Stimulated activated CD8-positive, alpha-beta memory T cell treated with anti-CD3 and anti-CD28 coated beads, Interleukin-12 subunit alpha, Interleukin-12 subunit beta, amount 100 ng/mL, for 24 hours (primary cell): ENCODE results near the gene NRXN3.

Source experiments
- DNase-seq: peaks from one replicate; pipeline ENCODE4 v3.0.0-alpha.2; 2020; ENCODE audit errors: extremely low read depth

The NRXN3 gene

DNA sequence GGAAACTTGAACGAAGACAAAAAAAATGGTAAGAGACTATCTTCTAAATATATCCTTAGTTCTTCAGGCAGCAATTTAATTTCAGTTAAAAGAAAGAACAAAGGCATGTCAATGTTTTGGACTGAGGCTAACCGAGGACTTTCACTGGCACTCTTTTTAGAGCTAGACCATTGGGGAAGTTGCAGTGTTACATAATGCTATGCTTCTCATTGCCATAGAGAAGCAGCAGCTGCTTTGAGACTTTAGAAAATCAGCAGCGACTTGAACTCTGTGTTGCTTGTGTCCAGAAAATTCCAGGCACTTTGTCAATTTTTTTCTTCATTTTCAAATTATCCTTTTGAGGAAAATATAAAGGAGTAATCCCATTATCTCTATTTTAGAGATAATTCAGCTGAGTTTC is 964.2 kb downstream of the NRXN3 start:
- no peak for DNase-seq

DNA sequence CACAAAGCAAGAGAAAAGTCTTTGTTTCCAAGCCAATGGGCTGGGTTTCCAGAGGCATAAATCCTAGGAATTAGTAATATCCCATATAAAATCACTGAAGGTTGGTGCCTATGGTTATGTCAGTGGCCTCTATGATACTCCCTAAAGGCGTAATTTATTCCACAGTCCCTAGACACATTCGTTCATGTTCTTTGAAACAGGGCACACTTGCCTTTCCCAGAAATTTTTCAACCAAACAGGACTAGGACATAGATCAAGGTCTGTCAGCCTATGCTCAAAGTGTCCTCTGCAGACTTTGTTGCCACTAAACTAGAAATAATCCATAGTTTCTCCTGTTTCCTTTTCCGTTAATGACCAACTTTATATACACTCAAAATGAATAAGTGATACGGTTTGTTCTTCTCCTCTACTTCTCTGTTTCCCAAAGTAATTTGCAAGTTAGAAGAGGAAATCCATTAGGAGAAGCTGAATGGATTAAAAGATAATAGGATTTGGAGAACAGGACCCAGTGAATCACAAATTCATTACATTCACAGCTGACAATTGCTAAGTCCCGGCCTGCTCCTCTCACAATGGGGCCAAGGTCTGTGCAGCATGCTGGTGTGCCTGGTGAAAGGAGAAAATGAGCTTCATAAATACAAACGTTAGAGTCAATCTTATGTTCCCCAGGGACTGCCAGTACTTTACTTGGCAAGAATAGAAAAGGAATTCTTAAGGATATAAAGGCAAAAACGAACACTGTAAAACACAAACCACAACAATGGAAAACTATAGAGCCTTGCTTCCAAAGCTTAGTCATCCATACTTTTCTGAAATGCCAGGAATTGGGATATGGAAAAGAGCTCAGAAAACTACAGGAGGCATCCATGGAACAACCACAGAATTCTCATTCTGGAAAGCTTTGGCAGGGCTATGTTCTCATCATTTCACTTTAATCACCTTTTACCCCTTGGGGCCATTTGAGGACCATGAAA is 966.2 kb downstream of the NRXN3 start:
- DNase-seq = no peak

DNA sequence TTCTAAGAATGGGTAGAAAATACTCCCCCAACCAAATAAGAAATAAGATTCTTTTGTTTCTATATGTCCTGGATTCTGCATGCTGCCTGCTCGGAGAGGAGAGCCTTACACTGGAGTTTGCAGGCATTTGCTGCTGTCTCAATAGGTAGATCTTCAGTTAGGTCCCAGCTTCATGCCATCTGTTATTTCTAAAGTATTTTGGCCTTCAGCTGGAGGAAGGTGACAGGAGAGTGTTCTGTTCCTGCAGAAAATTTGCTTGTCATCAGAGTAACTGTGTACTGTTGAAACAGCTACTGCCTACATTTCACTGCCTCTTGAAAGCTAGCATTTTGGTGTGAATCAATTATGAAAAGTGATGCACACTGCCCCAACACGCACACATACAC is 966.9 kb downstream of the NRXN3 start:
- no peak for DNase-seq

DNA sequence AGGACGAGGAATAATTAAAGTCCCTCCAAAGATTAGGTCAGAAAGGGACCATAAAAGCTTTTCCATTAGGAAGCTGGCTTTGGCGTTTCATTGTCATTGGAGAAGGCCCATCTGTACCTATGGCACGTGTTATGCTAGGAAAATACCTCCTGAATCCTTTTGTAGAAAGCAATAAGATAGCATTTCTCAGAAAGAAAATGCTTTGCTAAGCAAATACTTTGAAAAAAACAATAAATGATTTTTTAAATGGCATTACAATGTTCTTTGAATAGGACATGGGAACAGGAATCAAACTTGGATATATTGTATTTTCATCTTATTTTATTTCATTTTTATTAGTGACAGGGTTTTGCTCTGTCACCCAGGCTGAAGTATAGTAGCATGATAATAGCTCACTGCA is 967.7 kb downstream of the NRXN3 start:
- DNase-seq = no peak

DNA sequence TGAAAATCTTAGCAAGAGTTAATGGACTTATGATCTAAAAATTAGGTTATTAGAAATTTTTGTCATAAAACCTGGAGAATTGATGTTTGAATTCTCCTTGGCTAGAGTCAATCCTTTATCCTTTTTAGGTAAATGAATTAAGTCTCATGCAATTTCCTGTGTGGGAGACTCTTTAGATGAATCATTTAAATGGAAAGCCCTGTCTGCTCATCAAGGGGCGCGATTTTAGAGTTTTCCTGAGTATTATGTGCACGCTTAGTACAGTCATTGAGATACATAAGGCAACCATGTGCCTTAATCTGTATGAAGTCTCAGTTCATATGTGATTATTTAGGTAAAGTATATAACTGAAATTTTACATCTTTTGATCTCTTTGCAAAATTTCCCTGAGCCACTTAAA is 974.7 kb downstream of the NRXN3 start:
- no peak for DNase-seq

DNA sequence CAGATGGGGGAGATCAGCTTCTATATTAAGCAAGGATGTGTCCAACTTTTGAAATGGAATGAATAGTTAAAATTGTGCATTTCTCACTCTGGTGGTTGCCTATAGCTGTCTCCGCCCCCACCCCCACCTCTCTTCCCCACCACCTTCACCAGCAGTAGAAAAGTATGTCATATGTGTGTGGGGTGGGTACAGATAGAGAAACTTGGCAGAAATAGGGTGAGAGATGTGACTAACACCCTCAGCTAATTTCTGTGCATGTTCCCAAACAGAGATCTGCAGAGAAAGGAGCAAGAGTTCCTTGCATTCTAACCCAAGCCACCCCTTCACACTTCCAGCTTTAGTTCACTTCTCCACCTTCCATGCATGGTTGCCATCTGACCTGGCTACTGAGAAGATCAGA is 980.1 kb downstream of the NRXN3 start:
- DNase-seq = no peak

DNA sequence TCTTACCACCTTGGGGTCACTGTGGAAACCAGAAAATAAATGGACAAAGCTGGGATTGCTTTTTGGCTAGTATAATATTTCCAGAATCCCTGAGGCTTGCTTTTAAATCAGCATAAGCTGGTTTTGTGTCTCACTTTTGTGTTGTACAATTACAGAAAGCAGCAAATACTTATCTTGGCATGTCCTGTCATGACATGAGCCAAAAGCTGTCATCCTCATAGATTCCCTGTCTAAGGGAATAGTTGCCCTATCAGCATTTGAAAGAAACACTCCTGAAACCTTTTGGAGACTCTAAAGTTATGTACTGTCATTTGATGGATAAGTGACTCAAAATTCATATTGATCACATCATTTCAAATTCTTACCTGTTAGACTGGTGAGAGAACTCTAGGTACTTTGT is 987.2 kb downstream of the NRXN3 start:
- no peak for DNase-seq

DNA sequence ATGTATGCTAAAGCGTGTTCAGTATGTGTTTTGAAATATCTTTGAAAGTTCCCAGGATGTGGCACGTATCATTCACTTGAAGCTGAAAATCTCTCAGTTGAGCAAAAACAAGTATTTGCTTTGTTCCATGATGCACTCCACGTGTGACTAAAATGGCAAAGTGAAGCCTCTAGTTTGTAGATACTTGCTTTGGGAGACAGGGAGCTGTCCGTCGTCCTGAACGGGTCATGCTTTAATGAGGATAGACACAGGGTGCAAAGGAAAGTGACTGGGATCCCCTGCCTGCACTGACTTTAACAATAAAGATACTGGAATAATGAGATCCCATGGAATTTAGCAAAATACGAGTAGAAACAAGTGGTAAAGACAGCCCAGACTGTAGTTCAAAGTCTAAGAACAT is 991.4 kb downstream of the NRXN3 start:
- DNase-seq = no peak

DNA sequence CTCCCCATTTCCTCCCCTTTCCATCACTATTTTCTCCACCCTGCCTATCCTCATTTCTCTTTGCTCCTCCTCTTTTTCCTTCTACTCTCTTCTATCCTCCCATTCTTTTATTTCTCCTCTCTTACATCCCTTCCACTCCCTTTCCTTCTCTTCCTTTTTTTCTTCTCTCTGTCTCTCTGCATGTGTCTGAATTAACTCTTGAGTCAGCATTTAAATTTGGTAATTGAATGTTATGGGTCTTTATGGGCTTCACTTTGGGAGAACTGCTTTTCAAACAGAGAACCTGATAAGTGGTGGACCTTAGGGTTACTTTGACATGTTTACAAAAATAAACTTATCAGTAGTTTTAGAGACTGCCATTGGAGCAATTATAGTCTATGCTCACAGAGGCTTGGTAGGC is 992.7 kb downstream of the NRXN3 start:
- no peak for DNase-seq

DNA sequence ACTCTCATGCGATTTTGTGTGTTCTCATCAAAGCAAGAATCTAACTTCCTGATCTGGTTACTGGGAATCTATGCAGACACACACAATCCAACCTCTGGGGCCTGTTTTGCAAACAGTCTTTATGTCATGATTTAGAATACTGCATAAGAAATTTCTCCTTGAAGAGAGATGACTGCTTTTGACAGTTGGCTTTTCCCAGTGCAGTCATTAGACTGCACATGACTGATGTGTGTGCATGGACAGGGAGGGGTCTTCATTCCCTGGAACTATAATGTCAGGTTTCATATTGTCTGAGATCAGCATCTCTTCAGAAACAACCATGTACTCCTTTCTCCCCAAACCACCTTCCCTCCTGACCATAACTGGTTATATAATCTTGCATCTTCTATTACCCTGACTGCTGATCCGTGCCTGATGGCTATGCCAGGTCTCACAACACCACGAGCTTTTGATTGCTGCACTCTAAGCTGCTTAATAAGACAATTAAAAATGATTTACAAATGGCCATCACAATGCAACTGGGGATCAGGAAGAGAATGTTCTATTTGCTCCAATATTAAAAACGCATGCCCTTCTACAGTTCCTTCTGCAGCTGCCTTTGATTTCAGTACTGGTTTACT is 995.4 kb downstream of the NRXN3 start:
- no peak for DNase-seq

DNA sequence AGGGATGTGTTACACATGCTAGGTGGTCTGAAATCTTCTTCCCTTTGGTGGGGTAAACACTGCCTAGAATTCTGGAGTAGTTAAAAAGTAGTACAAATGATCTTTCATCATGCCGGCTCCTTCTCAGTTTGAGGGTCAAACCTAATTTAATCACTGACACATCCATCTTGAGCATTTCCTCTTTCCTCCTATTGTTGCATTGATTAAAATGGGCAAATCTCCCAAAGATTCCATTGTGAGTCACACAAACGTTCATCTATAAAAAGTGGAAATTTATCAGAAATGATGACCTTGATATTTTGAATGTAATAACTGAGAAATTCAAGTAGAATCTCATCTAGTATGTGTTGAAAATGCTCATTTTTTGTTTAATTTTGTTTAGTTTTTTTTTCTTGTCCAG is 996.0 kb downstream of the NRXN3 start:
- no peak for DNase-seq

DNA sequence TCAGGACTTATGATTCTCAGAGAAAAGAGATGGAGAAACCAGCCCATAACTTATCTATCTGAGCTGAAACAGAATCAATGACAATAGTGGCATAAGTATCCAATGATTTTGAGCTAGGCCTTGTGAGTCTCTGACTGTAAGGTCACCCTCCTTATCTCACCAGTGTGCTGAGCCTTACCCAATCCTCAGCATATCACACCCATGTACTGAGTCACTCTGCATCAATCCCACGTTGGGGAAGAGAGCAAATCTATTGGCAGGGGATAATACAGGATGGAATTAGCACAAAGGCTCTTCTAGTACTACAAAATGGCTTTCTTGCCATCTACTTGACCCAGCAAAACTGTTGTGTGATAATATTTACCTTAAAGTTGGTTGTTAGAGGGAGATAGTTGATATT is 997.8 kb downstream of the NRXN3 start:
- DNase-seq = no peak

DNA sequence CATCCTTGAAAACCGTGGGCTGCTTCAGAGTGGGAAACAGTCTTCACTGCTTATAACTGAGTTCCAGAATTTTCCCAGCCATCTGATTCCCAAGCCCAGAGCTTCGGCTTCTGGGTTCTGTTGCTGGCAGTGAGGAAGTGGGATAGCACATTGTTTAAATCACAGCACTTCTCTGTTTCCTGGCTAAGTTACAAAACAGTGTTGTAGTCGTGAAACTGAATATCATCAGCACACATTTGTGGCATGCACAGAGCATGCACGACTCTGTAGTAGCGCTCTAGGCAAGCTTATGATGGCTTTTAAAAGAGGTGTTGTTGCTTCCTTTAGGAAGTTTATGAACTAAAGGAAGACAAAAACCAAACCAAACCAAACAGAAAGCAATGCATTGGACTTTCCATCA is 1005.5 kb downstream of the NRXN3 start:
- DNase-seq = no peak

DNA sequence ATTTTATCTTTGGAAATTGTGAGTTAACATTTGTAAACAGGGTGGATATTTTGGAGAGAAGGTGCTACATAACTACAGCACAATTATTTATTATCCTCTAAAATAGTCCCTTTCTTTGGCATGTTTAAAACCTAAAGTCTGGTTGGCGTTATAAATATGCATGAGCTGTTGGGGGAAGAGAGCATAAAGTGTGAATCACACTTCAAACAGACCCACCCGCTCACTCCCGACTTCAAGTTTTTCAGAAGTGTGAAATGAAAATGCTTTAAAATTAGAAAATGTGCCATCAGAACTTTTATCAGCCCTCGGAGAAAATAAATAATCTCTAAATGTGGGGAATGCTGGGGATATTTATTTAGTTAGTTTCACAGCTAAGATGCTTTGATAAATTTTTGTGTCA is 1006.9 kb downstream of the NRXN3 start:
- no peak for DNase-seq

DNA sequence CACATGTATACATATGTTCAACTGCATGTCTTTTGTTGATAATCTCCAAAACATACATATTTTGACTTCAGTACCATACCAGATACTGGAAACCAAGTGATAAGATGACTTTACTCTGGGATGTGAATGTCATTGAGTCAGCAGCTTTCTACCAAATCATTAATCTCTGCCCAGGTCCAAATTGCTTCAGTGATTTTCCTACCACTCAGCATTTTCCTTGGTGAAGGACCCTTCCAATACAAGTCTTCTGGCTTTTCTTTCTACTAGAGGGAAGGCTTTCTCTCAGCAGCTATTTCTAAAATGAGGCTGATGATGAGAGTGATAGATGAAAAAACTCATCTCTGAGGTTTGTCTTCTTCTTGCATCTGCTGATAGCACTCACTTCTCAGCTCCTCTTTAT is 1008.5 kb downstream of the NRXN3 start:
- no peak for DNase-seq

DNA sequence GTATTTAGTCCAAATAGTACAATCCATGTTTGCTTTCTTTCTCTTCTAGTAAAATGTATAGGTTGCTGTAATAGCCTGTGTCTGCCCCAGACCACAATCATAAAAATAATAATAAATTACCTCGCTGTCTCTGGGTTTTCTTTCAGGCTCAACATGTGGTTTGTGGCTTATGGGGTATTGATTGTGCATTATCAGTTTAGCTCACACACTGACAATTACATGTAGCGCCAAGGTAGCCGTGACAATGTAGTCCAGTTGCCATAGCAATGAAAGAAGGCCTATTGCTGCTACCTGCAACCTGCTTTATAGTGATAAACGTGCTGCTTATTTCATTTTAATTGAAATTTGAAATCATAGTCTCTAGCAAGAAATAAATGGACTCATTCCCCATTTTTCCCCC is 1009.8 kb downstream of the NRXN3 start:
- no peak for DNase-seq

DNA sequence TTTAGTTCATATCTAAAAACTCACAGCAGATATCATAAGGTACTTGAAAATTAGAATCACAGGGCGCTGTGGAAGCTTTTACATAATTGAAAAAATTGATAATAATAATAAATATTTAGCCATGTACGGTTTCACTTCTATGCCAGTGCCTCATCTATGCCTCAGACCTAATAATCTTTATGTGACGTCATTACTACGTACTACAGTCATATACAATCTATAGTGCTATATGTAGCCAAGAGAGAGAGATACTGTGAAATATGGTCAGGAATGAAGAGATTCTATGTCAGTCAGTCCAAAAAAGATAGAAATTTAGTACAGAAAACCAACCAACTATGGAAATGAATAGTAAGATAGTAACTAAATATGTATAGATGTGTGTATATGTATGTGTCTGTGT is 1010.5 kb downstream of the NRXN3 start:
- no peak for DNase-seq

DNA sequence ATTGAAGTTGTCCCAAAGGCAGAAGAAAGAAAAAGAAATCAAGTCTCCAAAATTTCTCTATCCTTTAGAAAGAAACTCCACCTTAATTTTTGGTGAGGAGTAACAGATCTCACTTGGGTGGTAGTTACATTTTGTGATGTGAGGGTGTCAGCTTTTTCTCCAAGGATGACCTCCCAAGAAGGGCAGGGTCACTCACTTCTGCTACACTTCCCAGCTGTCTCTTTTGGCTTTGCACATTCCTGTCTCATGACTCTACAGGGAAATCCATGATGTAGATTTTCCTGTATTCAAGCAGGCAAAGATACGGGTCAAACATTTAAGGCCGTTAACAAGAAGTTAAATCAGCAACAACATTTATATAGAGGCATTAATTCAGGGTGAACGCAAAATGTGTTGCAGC is 1016.4 kb downstream of the NRXN3 start:
- DNase-seq = no peak

DNA sequence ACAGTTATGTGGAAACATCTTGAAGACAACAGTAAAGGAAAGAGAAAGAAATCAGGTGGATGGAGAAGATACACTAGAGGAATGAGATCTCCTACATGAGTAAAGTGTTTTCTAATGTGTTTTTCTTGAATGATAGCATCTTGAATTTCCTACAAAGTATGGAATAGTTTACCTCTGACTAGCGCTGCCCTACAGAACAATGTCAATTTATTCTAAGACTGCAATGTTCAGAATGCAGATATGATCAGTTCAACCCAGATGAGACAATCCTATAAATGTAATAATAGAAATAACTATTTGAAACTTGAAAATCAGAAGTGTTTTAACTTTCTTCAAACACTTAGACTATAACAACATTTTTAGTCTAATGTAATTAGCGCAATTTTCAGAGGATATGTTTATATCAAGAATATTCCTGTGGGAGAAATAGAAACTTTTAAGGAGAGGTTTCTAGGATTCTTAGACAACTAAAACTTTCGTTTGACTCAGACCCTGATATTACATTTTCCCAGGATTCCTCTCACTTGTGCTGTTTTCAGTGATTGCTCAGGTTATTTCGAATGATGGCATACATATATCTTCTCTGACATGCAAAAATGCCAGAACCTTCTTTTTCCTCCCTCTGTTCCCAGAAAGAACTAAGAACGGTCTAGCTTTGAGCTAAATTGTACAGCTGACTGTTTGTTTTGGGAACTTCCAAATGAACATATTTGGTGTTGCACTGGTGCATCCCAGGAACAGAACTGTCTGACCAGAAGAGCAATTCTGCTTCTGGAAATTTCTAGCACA is 1023.7 kb downstream of the NRXN3 start:
- no peak for DNase-seq

DNA sequence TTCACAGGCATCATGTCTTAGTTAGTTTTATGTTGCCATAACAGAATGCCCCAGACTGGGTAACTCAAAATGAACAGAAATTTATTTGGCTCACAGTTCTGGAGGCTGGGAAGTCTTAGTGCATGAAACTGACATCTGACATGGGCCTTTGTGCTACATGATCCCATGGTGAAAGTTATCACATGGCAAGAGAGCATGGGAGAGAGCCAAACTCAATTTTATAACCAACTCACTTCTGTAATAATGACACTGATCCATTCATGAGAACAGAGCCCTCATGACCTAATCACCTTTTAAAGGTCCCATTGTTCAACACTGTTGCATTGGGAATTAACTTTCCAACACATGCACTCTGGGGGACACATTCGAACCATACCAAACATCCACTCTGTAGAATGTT is 1026.0 kb downstream of the NRXN3 start:
- no peak for DNase-seq

DNA sequence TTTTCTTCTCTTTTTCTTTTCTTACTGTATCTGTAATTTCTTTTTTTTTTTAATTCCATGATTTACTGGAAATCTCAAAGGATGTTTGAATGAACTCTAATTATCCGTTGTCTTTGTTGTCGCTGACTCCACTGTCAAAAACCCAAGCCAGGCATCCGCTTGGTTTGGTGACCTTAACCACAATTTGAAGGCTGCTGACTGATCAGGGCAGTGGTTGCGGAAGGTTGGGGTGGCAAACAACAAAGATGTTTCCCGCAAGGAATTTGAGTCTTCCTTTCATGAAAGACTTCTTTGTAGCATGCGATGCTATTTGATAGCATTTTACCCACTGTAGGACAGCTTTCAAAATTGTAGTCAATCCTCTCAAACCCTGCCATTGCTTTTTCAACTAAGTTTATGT is 1027.3 kb downstream of the NRXN3 start:
- no peak for DNase-seq

DNA sequence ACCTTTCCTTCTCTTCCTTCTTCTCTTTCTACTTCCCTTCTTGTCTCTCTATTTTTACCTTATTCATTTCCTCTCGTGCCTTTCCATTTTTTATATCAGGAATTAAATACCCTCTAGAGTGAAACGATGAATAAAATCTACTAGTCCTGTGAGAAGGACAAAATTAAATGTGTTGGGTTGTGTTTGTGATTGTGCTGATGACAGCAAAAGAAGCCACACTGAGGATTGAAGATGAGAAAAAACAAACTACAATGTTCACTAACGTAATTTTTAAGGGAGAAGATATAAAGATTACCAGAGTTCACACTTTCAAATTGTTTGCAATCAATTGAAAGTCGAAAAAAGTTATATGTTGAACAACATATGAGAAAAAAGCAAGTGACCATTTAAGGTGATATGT is 1029.0 kb downstream of the NRXN3 start:
- DNase-seq = no peak
